Measurements from ENCODE around the gene POPDC2. TPM values are rescaled to one million over a fixed set of nuclear protein-coding genes. Genes with fewer than 3 reads are reported as not detected.
A peak's percentile ranks its signal among the peaks of the same experiment; 100 is the strongest.

POPDC2 gene
- total and polyA plus RNA-seq, 10 of the 15 experiments (the other 5 are each of a cell fraction or from before 2014, with no cell fraction given) = 1.8 to 12.7 (median 3.5) TPM

- CTCF ChIA-PET = interaction anchor here (1.3 kb wide), 2 partner anchors 20 to 59 kb away, joined by 3 to 5 read pairs; no protein-coding TSS in a partner anchor
- SMC1A ChIA-PET (ENCODE audit: uncharacterized antibody, unreplicated experiment) = interaction anchor here (1.3 to 3.1 kb wide), 5 partner anchors 14 to 60 kb away, joined by 3 to 12 read pairs (median 4); no protein-coding TSS in a partner anchor
Measured at GRCh38 chr3:119620899-119621298, 39.5 kb downstream of the POPDC2 start.

GRCh38 chr3:119619094-119619493 lies 41.3 kb downstream of the POPDC2 start:
- ChIA-PET POLR2A (interaction anchor here (0.5 kb wide), 1 partner anchor 38 kb away, joined by 3 read pairs; no protein-coding TSS in a partner anchor), SMC1A (ENCODE audit: uncharacterized antibody, unreplicated experiment) (interaction anchor here (1.0 to 3.1 kb wide), 3 partner anchors 15 to 65 kb away, joined by 3 to 12 read pairs (median 3); no protein-coding TSS in a partner anchor), CTCF (no interaction called here), RAD21 (ENCODE audit: unreplicated experiment) (no interaction called here)
- ATAC-seq = no peak
- no peaks in the 10 kb centered on the region for H3K27me3 ChIP-seq (replicated peaks in 1 of 2; ENCODE audit: control insufficient read depth in 2 of 2, insufficient read depth in 2 of 2, low read length in 1 of 2)
- no peak overlapping the region for H3K9ac ChIP-seq (ENCODE audit: control insufficient read depth, insufficient read depth, low read length)
- no peak overlapping the region for H3K27ac ChIP-seq (ENCODE audit: control insufficient read depth, insufficient read depth)
- H3K4me2 ChIP-seq (ENCODE audit: control insufficient read depth, insufficient read depth) = no peak overlapping the region
- no peak overlapping the region for H3K4me3 ChIP-seq
- 7% methylated on average over 7 of the region's 7 CpGs for WGBS (ENCODE audit: insufficient coverage, insufficient replicate concordance, low lambda C conversion rate, missing lambda C conversion rate)
- no peak for FAIRE-seq
- DNase-seq (ENCODE audit: low read depth, low spot score) = no peak
- BruUV-seq (replicated peaks) = no TSS peak
- H3K79me2 ChIP-seq (ENCODE audit: control insufficient read depth, insufficient read depth, low read length) = no peaks in the 10 kb centered on the region
- H3K9me3 ChIP-seq (replicated peaks; ENCODE audit: control insufficient read depth, insufficient read depth, low read length) = peaks cover 2% of the 10 kb centered on the region; the same call in 1 of the 3 replicates
- in situ Hi-C loops (cut with MboI) (no loop called here), intact Hi-C loops (cut with micrococcal nuclease; ENCODE audit: unreplicated experiment) (no loop called here)
- TF ChIP-seq CREM (IDR thresholded peaks at IDR 0.05; ENCODE audit: low read depth) (no peak), ETV6 (conservative IDR thresholded peaks at IDR 0.05 in 1 of 2, IDR thresholded peaks at IDR 0.05 in 1 of 2; ENCODE audit: borderline replicate concordance in 1 of 2, low read depth in 1 of 2) (0 out of 4 replicates have a peak, but pooled peaks of 1 of the 2 experiments have one; percentile 19)
- H3K4me1 ChIP-seq (ENCODE audit: control insufficient read depth, insufficient read depth, low read length) = no peaks in the 10 kb centered on the region
- no peaks in the 10 kb centered on the region for H4K20me1 ChIP-seq (ENCODE audit: control insufficient read depth, insufficient read depth)
- H2AFZ ChIP-seq (ENCODE audit: control insufficient read depth, low read depth, low read length) = no peak overlapping the region
- H3K36me3 ChIP-seq (ENCODE audit: control insufficient read depth in 2 of 2, insufficient read depth in 2 of 2, low read length in 1 of 2) = peaks cover 0 to 3% of the 10 kb centered on the region in 2 experiments; a peak in 2 of 4 replicates

More at GRCh38 chr3:119620899-119621298, 39.5 kb downstream of the POPDC2 start:
- H3K9ac ChIP-seq (ENCODE audit: control insufficient read depth, insufficient read depth, low read length) = no peak overlapping the region
- FAIRE-seq (no peak), ATAC-seq (no peak), DNase-seq (ENCODE audit: low read depth, low spot score) (no peak)
- in situ Hi-C loops (cut with MboI) = no loop called here
- POLR2A ChIA-PET = no interaction called here
- TF ChIP-seq RAD21 (IDR thresholded peaks at IDR 0.05; ENCODE audit: insufficient read depth, low read depth, low read length) (no peak), IKZF1 (conservative IDR thresholded peaks at IDR 0.05) (no peak), TCF3 (IDR thresholded peaks at IDR 0.05; ENCODE audit: borderline replicate concordance, insufficient read depth, low read depth, low read length) (no peak), BHLHE40 (IDR thresholded peaks at IDR 0.05; ENCODE audit: borderline replicate concordance in 1 of 2, low read depth in 2 of 2, low read length in 1 of 2) (no peak), CEBPB (IDR thresholded peaks at IDR 0.05; ENCODE audit: borderline replicate concordance in 1 of 2, low read depth in 2 of 2, low read length in 2 of 2) (no peak), YBX1 (IDR thresholded peaks at IDR 0.05) (no peak), POLR2AphosphoS2 (IDR thresholded peaks at IDR 0.05; ENCODE audit: low read depth, low read length) (no peak)
- no peak overlapping the region for H3K4me3 ChIP-seq
- H3K27me3 ChIP-seq (replicated peaks in 1 of 2; ENCODE audit: control insufficient read depth in 2 of 2, insufficient read depth in 2 of 2, low read length in 1 of 2) = no peaks in the 10 kb centered on the region
- no peaks in the 10 kb centered on the region for H3K79me2 ChIP-seq (ENCODE audit: control insufficient read depth, insufficient read depth, low read length)
- RAD21 ChIA-PET (ENCODE audit: unreplicated experiment) = interaction anchor here (0.9 to 1.2 kb wide), 2 partner anchors 20 to 62 kb away, joined by 3 read pairs; no protein-coding TSS in a partner anchor
- no peak overlapping the region for H3K27ac ChIP-seq (ENCODE audit: control insufficient read depth, insufficient read depth)
- BruUV-seq (replicated peaks) = no TSS peak
- H3K4me2 ChIP-seq (ENCODE audit: control insufficient read depth, insufficient read depth) = no peak overlapping the region
- H2AFZ ChIP-seq (ENCODE audit: control insufficient read depth, low read depth, low read length) = no peak overlapping the region
- H4K20me1 ChIP-seq (ENCODE audit: control insufficient read depth, insufficient read depth) = no peaks in the 10 kb centered on the region
- 91% methylated on average over 5 of the region's 5 CpGs for WGBS (ENCODE audit: insufficient coverage, insufficient replicate concordance, low lambda C conversion rate, missing lambda C conversion rate)
- H3K4me1 ChIP-seq (ENCODE audit: control insufficient read depth, insufficient read depth, low read length) = peaks cover 10% of the 10 kb centered on the region
- peaks cover 0 to 3% of the 10 kb centered on the region in 2 experiments; a peak in 1 of 4 replicates for H3K36me3 ChIP-seq (ENCODE audit: control insufficient read depth in 2 of 2, insufficient read depth in 2 of 2, low read length in 1 of 2)
- H3K9me3 ChIP-seq (replicated peaks; ENCODE audit: control insufficient read depth, insufficient read depth, low read length) = peaks cover 2% of the 10 kb centered on the region; the same call in 1 of the 3 replicates
- intact Hi-C loops (cut with micrococcal nuclease; ENCODE audit: unreplicated experiment) = no loop called here
